D341Med (cell line): ENCODE data around the gene CSKMT.
"Not testable (repeated sequence)": the region's sequence is repeated elsewhere in the genome, so short reads cannot be mapped to it uniquely, and the experiment has no call there.

ENCODE experiments used
- DNase-seq: peaks from one replicate; pipeline ENCODE4 v3.0.0; 2012; ENCODE audit warnings: low spot score

Gene CSKMT

DNA sequence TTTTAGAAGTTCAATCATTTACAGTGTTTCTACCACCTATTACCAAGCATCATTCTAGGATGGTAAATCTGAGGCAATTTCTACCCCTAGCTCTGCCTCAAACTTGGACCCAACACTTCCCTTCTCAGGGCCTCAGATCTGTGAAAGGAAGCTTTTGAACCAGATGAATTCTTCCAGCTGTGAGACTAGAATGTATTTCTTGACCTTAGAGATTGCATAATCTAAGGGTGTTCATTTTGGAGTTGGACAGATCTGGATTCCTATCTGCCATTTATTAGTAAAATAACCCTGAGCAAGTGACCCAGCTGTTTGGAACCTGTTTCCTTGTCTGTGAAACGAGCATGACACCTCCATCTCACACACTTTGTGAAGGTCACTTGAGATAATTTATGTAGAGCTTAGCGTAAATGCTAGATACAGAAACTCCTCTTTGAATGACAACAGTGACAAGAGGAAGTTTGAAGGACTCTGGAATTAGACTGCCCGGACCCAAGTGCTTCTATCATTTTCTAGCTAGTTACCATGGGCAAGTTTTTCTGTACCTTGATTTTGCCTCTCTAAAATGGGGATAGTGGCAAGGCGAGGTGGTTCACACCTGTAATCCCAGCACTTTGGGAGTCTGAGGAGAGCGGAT is 8.2 kb upstream of the CSKMT start:
- DNase-seq, result no peak

DNA sequence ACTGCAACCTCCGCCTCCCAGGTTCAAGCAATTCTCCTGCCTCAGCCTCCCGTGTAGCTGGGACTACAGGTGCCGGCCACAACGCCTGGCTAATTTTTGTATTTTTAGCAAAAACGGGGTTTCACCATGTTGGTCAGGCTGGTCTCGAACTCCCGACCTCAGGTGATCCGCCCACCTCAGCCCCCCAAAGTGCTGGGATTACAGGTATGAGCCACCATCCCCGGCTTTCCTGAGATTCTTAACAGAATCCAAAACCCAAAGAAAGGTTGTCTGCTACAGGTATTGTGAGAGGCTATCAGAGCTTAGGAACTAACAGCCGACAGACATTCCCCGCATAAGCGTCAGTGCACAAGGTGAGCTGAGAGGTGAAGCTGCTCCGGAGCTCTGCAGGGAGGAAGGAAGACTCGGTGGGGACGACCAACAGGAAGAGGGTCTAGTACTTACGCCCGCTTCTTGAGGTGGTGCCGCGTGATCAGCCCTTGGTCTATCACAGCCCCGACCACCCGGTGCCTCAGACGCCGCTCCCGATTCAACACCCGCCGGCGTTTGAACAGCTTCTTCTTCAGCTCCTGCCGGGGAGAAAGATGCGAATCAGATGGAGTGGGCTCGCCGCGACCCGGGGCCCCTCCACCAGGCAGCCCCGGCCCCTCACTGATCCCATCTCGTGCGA is 572 bp upstream of the CSKMT start:
- peak; percentile 66 for DNase-seq

DNA sequence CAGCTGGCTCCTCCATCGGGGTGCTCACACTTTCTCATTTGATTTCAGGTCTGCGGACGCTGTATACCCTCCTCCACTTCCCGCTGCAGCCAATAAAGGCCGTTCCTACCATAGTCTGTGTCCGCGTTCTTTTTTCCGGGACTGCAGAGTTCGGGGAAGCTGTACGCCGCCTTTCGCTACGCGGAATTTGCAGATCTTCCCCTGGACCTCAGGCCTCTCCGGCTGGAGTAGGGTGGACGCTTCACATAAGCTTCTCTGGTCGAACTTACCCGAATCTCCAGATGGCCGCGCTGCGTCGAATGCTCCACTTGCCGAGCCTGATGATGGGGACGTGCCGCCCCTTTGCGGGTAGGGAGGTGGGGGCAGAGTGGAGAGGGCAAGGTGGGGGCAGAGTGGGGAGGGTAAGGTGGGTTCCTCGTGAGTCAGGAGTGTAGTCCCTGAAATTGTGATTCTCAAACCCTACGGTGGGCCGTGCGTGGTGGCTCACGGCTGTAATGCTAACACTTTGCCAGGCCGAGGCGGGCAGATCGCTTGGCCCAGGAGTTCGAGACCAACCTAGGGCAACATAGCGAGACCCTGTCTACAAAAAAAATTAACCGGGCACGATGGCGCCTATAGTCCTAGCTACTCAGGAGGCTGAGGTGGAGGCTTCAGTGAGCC is 617 bp downstream of the CSKMT start:
- peak; percentile 37 for DNase-seq

DNA sequence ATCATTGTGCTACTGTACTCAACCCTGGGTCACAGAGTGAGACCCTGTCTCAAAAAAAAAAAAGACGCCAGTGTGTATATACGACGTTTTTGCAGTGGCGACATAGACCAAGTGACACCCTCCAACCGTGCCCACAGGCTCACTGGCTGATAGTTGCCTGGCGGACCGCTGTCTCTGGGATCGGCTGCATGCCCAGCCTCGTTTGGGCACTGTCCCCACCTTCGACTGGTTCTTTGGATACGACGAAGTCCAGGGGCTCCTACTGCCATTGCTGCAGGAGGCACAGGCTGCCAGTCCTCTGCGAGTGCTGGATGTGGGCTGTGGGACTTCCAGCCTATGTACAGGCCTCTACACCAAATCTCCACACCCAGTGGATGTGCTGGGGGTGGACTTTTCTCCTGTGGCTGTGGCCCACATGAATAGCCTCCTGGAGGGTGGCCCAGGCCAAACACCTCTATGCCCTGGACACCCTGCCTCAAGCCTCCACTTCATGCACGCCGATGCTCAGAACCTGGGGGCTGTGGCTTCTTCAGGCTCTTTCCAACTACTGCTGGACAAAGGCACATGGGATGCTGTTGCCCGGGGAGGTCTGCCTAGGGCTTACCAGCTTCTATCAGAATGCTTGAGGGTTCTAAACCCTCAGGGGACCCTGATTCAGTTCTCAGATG is 1.3 kb downstream of the CSKMT start:
- DNase-seq, result no peak

DNA sequence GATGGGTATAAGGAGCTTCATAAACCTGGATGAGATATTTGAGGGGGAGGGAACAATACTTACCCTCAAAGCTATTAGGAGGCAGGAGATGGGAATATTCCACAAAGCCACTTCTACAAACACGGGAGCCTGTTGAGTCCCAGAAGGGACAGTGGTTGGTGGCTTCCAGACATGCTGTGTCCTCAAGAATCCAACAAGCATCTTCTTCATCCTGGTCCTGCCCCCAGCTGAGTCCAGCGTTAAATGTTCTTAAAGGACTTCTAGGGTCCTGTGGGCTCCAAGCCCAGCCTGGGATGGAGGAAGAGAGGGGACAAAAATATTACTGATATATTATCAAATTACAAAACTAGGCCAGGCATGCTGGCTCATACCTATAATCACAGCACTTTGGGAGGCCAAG is 2.3 kb downstream of the CSKMT start:
- no peak for DNase-seq

DNA sequence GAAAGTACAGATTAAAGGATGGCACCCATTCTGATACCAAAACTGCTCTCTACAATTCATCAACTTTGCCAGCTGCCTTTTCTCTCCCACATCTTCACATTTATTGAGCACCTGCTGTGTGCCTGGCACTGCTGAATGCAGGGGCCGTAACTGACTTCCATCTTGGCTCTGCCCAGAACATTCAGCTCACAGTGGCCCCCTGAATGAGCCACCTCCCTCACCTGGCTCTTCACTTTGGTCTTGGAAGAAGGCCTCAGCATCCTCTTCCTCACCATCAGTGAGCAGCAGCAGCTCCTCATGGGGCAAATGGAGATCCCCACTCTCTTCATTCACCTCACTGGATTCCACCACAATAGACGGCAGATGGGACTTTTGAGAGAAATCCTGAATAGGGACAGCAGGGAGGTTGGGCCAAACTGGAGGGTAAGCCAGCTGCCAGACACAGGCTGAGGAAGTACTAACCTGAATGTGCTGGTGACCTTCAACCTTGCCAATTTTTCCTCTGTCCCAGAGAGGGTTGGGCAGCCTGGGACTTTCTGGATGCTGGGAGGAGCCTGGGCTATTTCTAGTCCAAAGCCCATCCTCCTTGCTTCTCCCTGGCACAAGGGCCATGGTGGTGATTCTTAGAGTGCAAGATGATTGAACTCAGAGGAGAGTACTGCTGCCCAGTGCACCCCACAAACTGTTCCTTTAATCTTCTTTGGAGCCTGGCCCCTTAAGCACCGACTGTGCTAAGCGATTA is 4.5 kb downstream of the CSKMT start:
- DNase-seq, result peak; percentile 59

DNA sequence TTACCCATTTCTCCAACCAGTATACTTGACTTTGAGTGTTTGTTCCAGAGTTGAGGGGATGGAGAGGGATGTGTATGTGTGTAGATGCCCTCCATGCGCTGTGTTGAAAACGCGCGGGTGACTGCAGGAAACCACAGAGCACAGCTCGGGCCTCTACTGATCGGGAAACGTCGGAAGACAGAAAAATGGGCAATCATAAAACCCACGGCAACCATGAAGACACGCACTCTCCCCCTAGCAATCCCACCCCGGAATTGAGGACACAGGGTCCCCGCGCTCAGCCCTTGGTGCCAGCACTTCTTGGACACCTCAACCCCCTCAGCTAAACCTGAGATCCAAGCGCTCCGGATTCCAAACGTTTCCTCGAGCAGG is 6.1 kb downstream of the CSKMT start:
- no peak for DNase-seq

DNA sequence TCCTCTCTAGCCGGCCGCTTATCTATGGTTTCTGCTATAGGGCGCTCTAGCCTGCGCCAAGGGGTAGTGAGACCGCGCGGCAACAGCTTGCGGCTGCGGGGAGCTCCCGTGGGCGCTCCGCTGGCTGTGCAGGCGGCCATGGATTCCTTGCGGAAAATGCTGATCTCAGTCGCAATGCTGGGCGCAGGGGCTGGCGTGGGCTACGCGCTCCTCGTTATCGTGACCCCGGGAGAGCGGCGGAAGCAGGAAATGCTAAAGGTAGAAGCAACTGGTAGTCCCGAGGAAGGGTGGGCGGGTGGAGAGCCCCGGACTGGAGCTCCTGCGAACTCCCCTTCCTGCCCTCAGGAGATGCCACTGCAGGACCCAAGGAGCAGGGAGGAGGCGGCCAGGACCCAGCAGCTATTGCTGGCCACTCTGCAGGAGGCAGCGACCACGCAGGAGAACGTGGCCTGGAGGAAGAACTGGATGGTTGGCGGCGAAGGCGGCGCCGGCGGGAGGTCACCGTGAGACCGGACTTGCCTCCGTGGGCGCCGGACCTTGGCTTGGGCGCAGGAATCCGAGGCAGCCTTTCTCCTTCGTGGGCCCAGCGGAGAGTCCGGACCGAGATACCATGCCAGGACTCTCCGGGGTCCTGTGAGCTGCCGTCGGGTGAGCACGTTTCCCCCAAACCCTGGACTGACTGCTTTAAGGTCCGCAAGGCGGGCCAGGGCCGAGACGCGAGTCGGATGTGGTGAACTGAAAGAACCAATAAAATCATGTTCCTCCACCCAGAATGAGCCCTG is 6.7 kb downstream of the CSKMT start, which contains the start of the genes LBHD1 and UQCC3:
Gene LBHD1 (minus strand): TSS at position 660 of the 782 bp plus-strand sequence. CDS start 2,236 bp downstream, outside the sequence.
Gene UQCC3 (plus strand): TSS at position 66 of the 782 bp plus-strand sequence. CDS start 73 bp downstream, at position 139.
- peak; percentile 77 for DNase-seq

DNA sequence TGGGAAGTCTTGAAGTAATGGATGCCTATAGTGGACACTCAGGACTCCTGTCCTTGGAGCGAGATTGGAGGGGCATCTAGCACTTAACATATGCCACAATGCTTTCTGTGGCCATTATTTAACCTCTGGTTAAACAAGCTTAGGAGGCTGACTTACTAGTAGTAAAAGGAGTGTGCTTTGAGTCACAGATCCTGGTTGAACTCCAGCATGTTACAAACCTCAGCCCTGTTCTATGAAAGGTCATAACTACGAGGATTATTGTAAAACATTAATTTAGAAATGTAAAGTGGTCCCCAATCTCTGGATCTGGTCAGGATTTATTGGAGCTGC is 8.0 kb downstream of the CSKMT start:
- DNase-seq, result no peak

DNA sequence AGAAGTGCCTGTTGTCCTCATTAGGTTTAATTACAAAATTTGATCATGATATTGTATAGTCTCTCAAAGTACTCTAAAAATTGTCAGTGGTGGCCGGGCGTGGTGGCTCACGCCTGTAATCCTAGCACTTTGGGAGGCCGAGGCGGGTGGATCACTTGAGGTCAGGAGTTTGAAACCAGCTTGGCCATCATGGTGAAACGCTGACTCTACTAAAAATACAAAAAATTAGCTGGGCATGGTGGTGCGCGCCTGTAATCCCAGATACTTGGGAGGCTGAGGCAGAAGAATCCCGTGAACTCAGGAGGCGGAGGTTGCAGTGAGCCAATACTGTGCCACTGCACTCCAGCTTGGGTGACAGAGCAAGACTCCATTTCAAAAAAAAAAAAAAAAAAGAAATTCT is 10.3 kb downstream of the CSKMT start:
- not testable (repeated sequence) for DNase-seq

DNA sequence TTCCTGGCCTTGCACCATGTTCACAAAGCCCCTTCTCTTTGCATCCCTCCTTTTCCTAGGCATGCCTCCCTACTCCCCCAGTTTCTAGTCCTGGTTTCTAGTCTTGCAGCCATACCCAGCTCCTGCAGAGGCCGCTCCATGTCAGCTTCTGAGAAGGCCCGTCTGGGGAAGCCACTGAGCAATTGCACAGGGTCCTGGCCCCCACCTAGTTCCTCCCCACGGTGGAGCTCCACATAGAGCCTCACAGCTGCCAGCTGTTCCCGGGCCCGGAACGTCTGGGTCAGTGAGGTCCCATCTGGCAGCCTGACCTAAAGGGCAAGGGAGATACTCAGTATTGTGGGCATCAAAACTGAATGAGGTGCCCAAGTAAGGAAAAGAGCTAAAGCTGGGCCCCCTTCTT is 11.6 kb downstream of the CSKMT start:
- peak; percentile 16 for DNase-seq

DNA sequence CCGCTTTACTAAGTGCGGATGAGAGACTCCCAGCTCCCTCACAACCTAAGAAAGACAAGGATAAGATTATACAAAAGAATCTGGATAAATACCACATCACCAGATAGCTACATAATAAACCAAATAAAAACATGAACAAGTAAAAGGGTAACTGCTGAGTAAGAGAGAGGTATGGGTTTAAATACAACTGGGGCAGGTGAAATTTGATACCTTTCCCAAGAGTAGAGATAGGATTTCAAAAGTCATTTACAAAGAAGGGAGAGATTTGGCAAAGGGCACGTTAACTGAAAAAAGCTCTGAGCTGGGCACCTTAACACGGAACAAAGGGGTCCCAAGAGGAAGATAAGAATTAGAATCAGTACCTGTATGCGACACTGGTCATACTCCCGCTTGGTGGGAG is 12.0 kb downstream of the CSKMT start:
- DNase-seq, result no peak

DNA sequence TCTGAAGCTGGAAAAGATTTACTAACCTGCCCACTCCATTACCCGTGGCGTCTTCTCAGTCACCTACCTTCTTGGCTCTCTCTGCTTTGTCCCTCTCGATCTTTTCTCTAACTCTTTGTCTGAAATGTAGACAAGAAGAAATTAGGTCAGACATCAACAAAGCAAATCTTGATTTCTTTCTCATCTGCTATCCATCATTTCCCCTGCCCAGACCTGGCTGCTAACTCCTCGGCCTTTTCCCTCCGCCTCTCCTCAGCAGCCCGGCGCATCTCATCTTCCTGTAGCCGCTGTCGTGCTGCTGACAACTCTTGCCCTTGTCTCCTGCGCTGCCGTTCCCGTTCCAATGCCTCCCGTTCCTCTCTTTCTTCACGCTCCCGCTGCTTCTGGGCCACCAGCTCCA is 12.6 kb downstream of the CSKMT start:
- DNase-seq, result no peak

DNA sequence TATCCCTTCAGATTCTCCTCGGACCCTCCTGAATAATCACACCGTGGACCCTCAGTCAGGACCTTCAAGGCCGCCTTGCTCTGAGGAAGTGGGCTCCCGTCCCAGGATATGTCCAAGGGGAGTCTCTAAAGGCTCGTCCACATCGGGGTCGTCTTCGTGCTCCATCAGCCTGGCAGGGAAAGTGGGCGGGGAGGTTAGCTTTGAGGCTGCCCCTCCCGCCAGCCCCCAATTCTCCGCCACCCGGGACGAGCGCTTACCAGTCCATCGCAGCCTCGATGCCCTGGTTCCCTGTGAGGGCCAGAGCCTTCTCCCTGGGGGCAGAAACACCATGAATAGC is 13.3 kb downstream of the CSKMT start:
- DNase-seq, result no peak

DNA sequence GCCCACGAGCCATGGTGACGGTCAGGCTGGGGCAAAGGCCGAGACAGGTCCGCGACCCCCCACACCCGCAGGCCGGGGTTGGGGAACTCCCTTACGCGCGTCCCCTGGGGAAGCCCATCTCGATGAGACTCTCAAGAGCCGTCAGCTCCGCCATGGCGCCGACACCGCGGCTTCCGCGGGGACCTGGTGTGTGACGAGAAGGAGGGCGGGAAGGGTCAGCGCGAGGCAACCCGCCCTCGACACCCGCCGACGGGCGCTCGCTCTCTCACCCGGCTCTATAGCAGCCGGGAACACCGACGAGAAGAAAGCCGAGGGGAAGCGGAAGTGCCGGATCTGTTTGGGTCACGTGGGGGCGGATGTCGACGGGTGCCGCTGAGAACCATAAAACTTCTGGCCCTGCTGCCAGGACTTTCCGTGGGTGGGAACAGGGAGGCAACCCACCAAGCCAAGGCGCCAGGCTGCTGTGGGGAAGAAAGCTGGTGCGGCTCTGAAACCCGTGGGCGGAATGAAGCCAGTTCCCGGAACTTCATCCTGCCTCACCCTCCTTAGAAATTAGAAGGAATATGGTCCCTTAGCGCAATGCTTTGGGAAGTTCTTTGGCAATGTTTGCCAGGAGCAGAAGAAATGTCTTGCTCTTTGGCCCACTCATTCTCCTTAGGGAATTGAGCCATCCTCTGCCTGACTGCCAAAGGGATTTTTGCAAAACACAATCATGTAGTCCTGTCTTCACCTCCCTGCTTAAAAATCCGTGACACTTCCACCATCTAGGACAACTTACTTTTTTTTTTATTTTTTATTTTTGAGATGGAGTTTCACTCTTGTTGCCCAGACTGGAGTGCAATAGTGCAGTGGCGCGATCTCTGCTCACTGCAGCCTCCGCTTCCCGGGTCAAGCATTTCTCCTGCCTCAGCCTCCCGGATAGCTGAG is 13.9 kb downstream of the CSKMT start, which contains the start of gene UBXN1:
Gene UBXN1 (minus strand): TSS at position 304 of the 927 bp plus-strand sequence. CDS start 150 bp downstream, at position 154.
- peak; percentile 88 for DNase-seq

DNA sequence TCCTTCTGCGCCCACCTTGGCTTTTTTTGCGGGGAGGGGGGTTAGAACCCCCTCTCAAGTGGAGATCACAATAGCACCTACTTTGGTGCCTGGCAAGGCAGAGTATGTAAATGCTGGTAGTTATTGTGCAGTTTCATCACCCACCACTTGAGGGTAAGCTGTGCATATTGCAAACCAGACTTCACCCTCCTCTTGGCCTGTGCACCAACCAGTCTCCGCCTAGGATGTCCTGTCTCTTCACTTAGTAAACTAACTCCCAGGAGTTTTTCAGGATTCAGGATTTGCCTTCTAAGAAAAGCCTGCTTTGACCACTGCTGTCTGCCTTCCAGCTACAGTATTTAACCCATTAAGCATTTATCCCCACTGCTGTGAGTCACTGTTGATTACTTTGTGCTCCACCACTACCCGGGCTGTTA is 15.7 kb downstream of the CSKMT start:
- peak; percentile 78 for DNase-seq

DNA sequence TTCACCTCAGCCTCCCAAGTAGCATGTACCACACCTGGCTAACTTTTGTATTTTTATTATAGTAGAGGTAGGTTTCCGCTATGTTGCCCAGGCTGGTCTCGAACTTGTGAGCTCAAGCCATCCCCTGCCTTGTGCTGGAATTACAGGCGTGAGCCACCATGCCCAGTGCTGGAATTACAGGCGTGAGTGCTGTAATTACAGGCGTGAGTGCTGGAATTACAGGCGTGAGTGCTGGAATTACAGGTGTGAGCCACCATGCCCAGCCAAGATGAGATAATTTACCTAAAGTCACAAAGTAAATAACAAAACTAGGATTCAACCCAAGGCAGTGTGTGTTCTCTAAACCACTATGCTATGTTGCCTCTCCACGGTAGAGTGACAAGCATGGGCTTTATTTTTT is 17.4 kb downstream of the CSKMT start:
- DNase-seq, result no peak

DNA sequence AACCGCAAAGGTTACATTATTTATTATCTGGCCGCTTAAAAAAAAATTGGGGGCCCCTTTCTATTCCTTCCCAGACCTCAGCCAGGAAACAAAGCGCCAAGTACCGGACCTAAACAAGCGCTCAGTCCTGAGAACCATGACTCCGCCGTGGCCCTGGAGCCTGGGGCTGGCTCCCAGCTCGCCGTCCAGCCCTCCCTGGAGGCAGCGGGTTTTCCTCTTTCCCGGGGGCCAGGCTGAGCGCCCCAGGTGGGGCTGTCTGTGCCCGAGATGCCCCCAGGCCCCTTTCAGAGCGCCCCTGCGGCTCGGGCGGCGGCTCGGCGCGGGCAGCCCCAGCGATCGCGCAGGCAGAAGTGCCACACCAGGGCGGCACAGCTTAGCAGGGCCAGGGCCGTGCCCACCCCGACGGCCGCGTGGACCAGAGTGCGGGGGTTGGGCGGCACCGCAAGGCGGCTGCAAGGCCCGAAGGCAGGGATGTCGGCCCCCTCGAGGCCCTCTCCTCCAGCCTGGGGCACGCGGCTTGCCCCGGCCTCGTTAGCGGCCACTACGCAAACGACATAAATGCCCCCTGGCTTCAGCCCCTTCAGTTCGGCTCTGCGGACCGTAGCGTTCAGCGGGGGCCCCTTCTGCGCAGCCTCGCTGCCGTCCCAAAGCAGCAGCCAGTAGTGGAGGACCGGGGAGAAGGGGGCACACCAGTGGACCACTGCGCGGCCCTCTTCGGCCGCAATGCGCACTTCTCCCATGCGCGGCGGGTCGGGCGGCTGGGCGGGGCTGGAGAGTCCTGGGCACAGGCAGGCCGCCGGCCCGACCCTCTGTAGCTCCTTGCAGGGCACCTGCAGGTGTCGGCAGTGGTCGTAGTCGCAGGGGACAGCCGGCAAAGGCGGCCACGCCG is 22.6 kb downstream of the CSKMT start:
- no peak for DNase-seq

DNA sequence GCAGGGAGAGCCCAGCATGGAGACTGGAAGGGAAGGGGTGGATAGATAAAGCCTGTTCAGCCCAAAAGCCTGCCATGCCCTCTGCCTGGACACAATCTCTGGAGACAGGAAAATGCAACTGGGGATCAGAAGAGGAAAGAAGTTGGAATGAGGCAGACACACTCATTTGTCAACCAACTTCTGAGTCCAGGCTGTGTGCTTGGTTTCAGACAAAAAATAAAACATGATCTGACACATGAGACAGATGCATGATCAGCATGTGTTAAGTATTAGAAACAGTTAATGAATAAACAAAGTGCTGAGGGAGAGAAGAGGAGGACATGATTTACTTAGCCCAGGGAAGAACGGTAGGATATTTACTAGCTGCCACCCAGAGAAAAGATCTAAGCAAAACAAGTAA is 23.4 kb downstream of the CSKMT start:
- no peak for DNase-seq
